H1 (cell line): ENCODE measurements around the gene HBS1L. TPM values are rescaled to one million over a fixed set of nuclear protein-coding genes. Genes with fewer than 3 reads are reported as not detected.

Experiments
- CTCF ChIA-PET: fragments of 300-600 bp; sonication (Branson Sonifier 250); formaldehyde crosslinking; loops from one replicate; lab custom pipeline; 2021; ENCODE audit not compliant: partially characterized antibody; lab: Charles Lee
- POLR2A ChIA-PET: fragments of 300-600 bp; sonication (Branson Sonifier 250); formaldehyde crosslinking; loops from one replicate; lab custom pipeline; 2021; ENCODE audit warnings: inconsistent platforms; ENCODE audit not compliant: partially characterized antibody; lab: Charles Lee
- DNase-seq, 2 experiments: peaks; one replicate each; pipeline versions ENCODE4 v3.0.0 to v3.0.0-alpha.2; 2010 to 2022; ENCODE audit warnings: low spot score in 2 of 2, low read depth in 1 of 2, mixed read lengths in 1 of 2
- FAIRE-seq: peaks from 2 replicates; lab custom pipeline; 2011; peaks lifted over from hg19 to GRCh38; lab: Jason Lieb, UNC
- H2AFZ ChIP-seq: 2 replicates; pipeline ENCODE4 v1.8.1; 2012; ENCODE audit warnings: low read length, inconsistent platforms
- H2AK5ac ChIP-seq: 2 replicates; pipeline ENCODE4 v1.6.1; 2013; ENCODE audit warnings: low read depth, low read length
- H2BK120ac ChIP-seq: replicated peaks from 2 replicates; pipeline ENCODE3; 2013; ENCODE audit warnings: low read depth, low read length, inconsistent platforms
- H2BK12ac ChIP-seq: 2 replicates; pipeline ENCODE4 v1.6.1; 2013; ENCODE audit warnings: low read depth, low read length
- H2BK15ac ChIP-seq: 2 replicates; pipeline ENCODE4 v1.6.1; 2013; ENCODE audit warnings: low read length
- H2BK20ac ChIP-seq: 2 replicates; pipeline ENCODE4 v1.6.1; 2013; ENCODE audit warnings: low read length
- H2BK5ac ChIP-seq: 2 replicates; pipeline ENCODE4 v1.6.1; 2013; ENCODE audit warnings: low read depth, low read length
- H3K14ac ChIP-seq: 2 replicates; pipeline ENCODE4 v1.6.1; 2013; ENCODE audit warnings: inconsistent platforms; ENCODE audit not compliant: insufficient read length
- H3K18ac ChIP-seq: 2 replicates; pipeline ENCODE4 v1.6.1; 2013; ENCODE audit warnings: low read length; ENCODE audit errors: extremely low read depth
- H3K23ac ChIP-seq: 2 replicates; pipeline ENCODE4 v1.6.1; 2013; ENCODE audit warnings: inconsistent platforms; ENCODE audit not compliant: insufficient read length
- H3K23me2 ChIP-seq: 2 replicates; pipeline ENCODE4 v1.6.1; 2013; ENCODE audit warnings: low read depth, low read length
- H3K27ac ChIP-seq: 2 replicates; pipeline ENCODE4 v1.6.1; 2011; ENCODE audit warnings: low read depth, low read length, inconsistent platforms
- H3K27me3 ChIP-seq, 4 experiments: replicated peaks in 1 of 4; 1 replicate in 1 of 4; 2 replicates in 3 of 4; pipeline versions ENCODE4 v1.6.1 to v1.8.1; 2011 to 2013; ENCODE audit warnings: low read length in 3 of 4, mild to moderate bottlenecking in 3 of 4, inconsistent platforms in 2 of 4, mixed read lengths in 2 of 4, moderate library complexity in 1 of 4; ENCODE audit not compliant: control insufficient read depth in 3 of 4, insufficient read depth in 3 of 4; ENCODE audit errors: extremely low read depth in 1 of 4
- H3K36me3 ChIP-seq, 4 experiments: 2 replicates each; pipeline versions ENCODE4 v1.6.1 to v1.8.1; 2011 to 2013; ENCODE audit warnings: mild to moderate bottlenecking in 4 of 4, low read length in 3 of 4, moderate library complexity in 2 of 4, control low read depth in 1 of 4, inconsistent platforms in 1 of 4; ENCODE audit not compliant: insufficient read depth in 4 of 4, control insufficient read depth in 2 of 4
- H3K4ac ChIP-seq: replicated peaks from 2 replicates; pipeline ENCODE3; 2013; ENCODE audit warnings: low read length, low read depth, mixed read lengths, inconsistent platforms; ENCODE audit not compliant: insufficient read length
- H3K4me1 ChIP-seq, 4 experiments: replicated peaks in 1 of 4; 1 replicate in 1 of 4; 2 replicates in 3 of 4; pipeline versions ENCODE4 v1.6.1 to v1.8.1; 2011 to 2013; ENCODE audit warnings: low read length in 3 of 4, inconsistent platforms in 2 of 4, mixed read lengths in 1 of 4; ENCODE audit not compliant: insufficient read depth in 4 of 4, control insufficient read depth in 3 of 4
- H3K4me2 ChIP-seq, 2 experiments: 2 replicates each; pipeline versions ENCODE4 v1.6.1 to v1.8.1; 2011 to 2013; ENCODE audit warnings: low read depth in 2 of 2, low read length in 2 of 2, control low read depth in 1 of 2, inconsistent platforms in 1 of 2, mild to moderate bottlenecking in 1 of 2; ENCODE audit not compliant: insufficient read depth in 1 of 2
- H3K4me3 ChIP-seq, 4 experiments: fragments of 200-600, 300-600 bp in 1 of 4; sonication (generic), shearing (Covaris generic), sonication (Bioruptor Twin) in 1 of 4; 2 replicates each; pipeline versions ENCODE4 v1.5.1 to v1.8.1; 2011 to 2016; ENCODE audit warnings: low read length in 4 of 4, low read depth in 3 of 4, control low read depth in 2 of 4, inconsistent platforms in 2 of 4, mild to moderate bottlenecking in 2 of 4, mixed read lengths in 1 of 4, moderate library complexity in 1 of 4; ENCODE audit not compliant: insufficient read depth in 2 of 4; ENCODE audit errors: extremely low read depth in 1 of 4
- H3K56ac ChIP-seq: replicated peaks from 2 replicates; pipeline ENCODE3; 2013; ENCODE audit warnings: low read depth, mild to moderate bottlenecking, mixed read lengths, low read length, inconsistent platforms; ENCODE audit not compliant: insufficient read length
- H3K79me1 ChIP-seq: 2 replicates; pipeline ENCODE4 v1.6.1; 2013; ENCODE audit warnings: low read depth, low read length, control low read depth
- H3K79me2 ChIP-seq, 2 experiments: 2 replicates each; pipeline versions ENCODE4 v1.6.1 to v1.8.1; 2012 to 2013; ENCODE audit warnings: low read length in 2 of 2, mild to moderate bottlenecking in 2 of 2, inconsistent platforms in 1 of 2; ENCODE audit not compliant: insufficient read depth in 2 of 2, control insufficient read depth in 1 of 2
- H3K9ac ChIP-seq, 4 experiments: replicated peaks in 1 of 4; 1 replicate in 1 of 4; 2 replicates in 3 of 4; pipeline versions ENCODE4 v1.6.1 to v1.8.1; 2011 to 2013; ENCODE audit warnings: low read depth in 3 of 4, low read length in 3 of 4, control low read depth in 2 of 4, mild to moderate bottlenecking in 2 of 4, moderate library complexity in 2 of 4, inconsistent platforms in 1 of 4; ENCODE audit errors: extremely low read depth in 1 of 4
- H3K9me3 ChIP-seq, 2 experiments: 2 replicates each; pipeline versions ENCODE4 v1.6.1 to v1.8.1; 2012 to 2013; ENCODE audit warnings: mild to moderate bottlenecking in 2 of 2, moderate library complexity in 2 of 2, control low read depth in 1 of 2, inconsistent platforms in 1 of 2, low read depth in 1 of 2, low read length in 1 of 2, mixed read lengths in 1 of 2; ENCODE audit not compliant: insufficient read depth in 2 of 2
- H4K20me1 ChIP-seq, 2 experiments: replicated peaks in 1 of 2; 2 replicates each; pipeline versions ENCODE3 to v1.8.1; 2011 to 2013; ENCODE audit warnings: inconsistent platforms in 2 of 2, low read length in 2 of 2, mild to moderate bottlenecking in 1 of 2; ENCODE audit not compliant: insufficient read depth in 2 of 2, control insufficient read depth in 1 of 2
- H4K5ac ChIP-seq: 2 replicates; pipeline ENCODE4 v1.6.1; 2013; ENCODE audit warnings: low read length, low read depth, mixed read lengths, inconsistent platforms; ENCODE audit not compliant: insufficient read length
- H4K8ac ChIP-seq: 2 replicates; pipeline ENCODE4 v1.8.0; 2013; ENCODE audit warnings: mild to moderate bottlenecking, moderate library complexity, low read length, inconsistent platforms; ENCODE audit not compliant: insufficient read depth; ENCODE audit errors: extremely low read depth
- H4K91ac ChIP-seq: replicated peaks from 2 replicates; pipeline ENCODE3; 2013; ENCODE audit warnings: low read length, mixed read lengths, inconsistent platforms; ENCODE audit not compliant: insufficient read length
- BCL11A ChIP-seq, 2 experiments: IDR thresholded peaks; one replicate each; pipeline ENCODE4 v1.6.1; 2011; ENCODE audit warnings: low read depth in 2 of 2, low read length in 2 of 2, mild to moderate bottlenecking in 2 of 2
- CEBPB ChIP-seq: IDR thresholded peaks from 2 replicates; pipeline ENCODE4 v1.6.1; 2012; ENCODE audit warnings: low read depth, low read length
- CHD1 ChIP-seq: IDR thresholded peaks from 2 replicates; pipeline ENCODE4 v1.6.1; 2012; ENCODE audit warnings: low read depth, low read length, improper control_type of control experiment
- CHD2 ChIP-seq: IDR thresholded peaks from 2 replicates; pipeline ENCODE4 v1.6.1; 2012; ENCODE audit warnings: low read length, improper control_type of control experiment
- E2F6 ChIP-seq: IDR thresholded peaks from 2 replicates; pipeline ENCODE4 v1.6.1; 2012; ENCODE audit warnings: inconsistent platforms
- JUN ChIP-seq: IDR thresholded peaks from 2 replicates; pipeline ENCODE4 v1.6.1; 2011; ENCODE audit warnings: low read depth, mild to moderate bottlenecking, improper control_type of control experiment, low read length
- JUND ChIP-seq: IDR thresholded peaks from 2 replicates; pipeline ENCODE4 v1.6.1; 2011; ENCODE audit warnings: mild to moderate bottlenecking, improper control_type of control experiment, low read length
- KDM1A ChIP-seq: fragments of 200-600, 300-600 bp; sonication (generic); IDR thresholded peaks from 2 replicates; pipeline ENCODE4 v1.7.1; 2016; ENCODE audit warnings: mild to moderate bottlenecking, low read length, borderline replicate concordance
- POLR2A ChIP-seq, 2 experiments: IDR thresholded peaks; 1 replicate in 1 of 2; 2 replicates in 1 of 2; pipeline ENCODE4 v1.6.1; 2011; ENCODE audit warnings: low read depth in 2 of 2, low read length in 2 of 2, mild to moderate bottlenecking in 2 of 2; ENCODE audit errors: control extremely low read depth in 1 of 2
- POLR2AphosphoS5 ChIP-seq: IDR thresholded peaks from 2 replicates; pipeline ENCODE4 v1.6.1; 2011; ENCODE audit warnings: low read depth, low read length
- SAP30 ChIP-seq: fragments of 300-600 bp; sonication (generic); IDR thresholded peaks from 2 replicates; pipeline ENCODE4 v1.7.1; 2012; ENCODE audit warnings: low read length, moderate library complexity, mild to moderate bottlenecking, inconsistent platforms; ENCODE audit not compliant: insufficient read depth, insufficient replicate concordance
- SIRT6 ChIP-seq: IDR thresholded peaks from one replicate; pipeline ENCODE4 v1.7.1; 2012; ENCODE audit warnings: low read length, inconsistent platforms
- SP2 ChIP-seq: IDR thresholded peaks from 2 replicates; pipeline ENCODE4 v1.6.1; 2012; ENCODE audit warnings: mild to moderate bottlenecking, low read length, inconsistent platforms
- SRF ChIP-seq: IDR thresholded peaks from 2 replicates; pipeline ENCODE4 v1.6.1; 2011; ENCODE audit warnings: mild to moderate bottlenecking, low read depth, low read length, moderate library complexity
- TAF7 ChIP-seq: optimal IDR thresholded peaks from 2 replicates; pipeline ENCODE3; 2011; ENCODE audit warnings: low read depth, mild to moderate bottlenecking, inconsistent platforms, low read length, moderate library complexity, borderline replicate concordance
- ZNF274 ChIP-seq: IDR thresholded peaks from 2 replicates; pipeline ENCODE4 v1.7.0; 2012; ENCODE audit warnings: low read length, borderline replicate concordance; ENCODE audit errors: extremely low read depth
- polyA plus RNA-seq, 7 experiments: library from polyadenylated mRNA; depleted of rRNA in 3 of 7; stranded (reverse) in 5 of 7; unstranded in 2 of 7; fragments of >200 nt in 5 of 7; fragments of 200-250 nt in 2 of 7; gene quantifications; 1 replicate in 5 of 7; 2 replicates in 1 of 7; 4 replicates in 1 of 7; pipeline versions ENCODE4 v1.2.1 to v1.2.3, GENCODE V29; 2011 to 2013; ENCODE audit warnings: missing spikeins in 2 of 7, mixed read lengths in 2 of 7
- total RNA-seq: library from RNA; stranded (reverse); fragmentation: NEBNext Ultra II Directional; extraction: Animal tissue kit (Norgen Biotek cat#: 25700); gene quantifications from 2 replicates; pipeline ENCODE4 v1.2.1, GENCODE V29; 2021

The HBS1L gene
- total and polyA plus RNA-seq, 2 of the 8 experiments (the other 6 are each of a cell fraction or from before 2014, with no cell fraction given) = 28.1 to 97.1 TPM

- H2BK12ac ChIP-seq = no peak overlapping the region
- H3K23me2 ChIP-seq = no peaks in the 10 kb centered on the region
- no peak overlapping the region for H3K4me3 ChIP-seq
- H3K79me1 ChIP-seq = no peaks in the 10 kb centered on the region
- no peak overlapping the region for H4K91ac ChIP-seq
- H4K5ac ChIP-seq = no peak overlapping the region
- H3K27me3 ChIP-seq = no peaks in the 10 kb centered on the region
- POLR2A ChIA-PET = no interaction called here
- H2AK5ac ChIP-seq = no peak overlapping the region
- H2BK120ac ChIP-seq = no peak overlapping the region
- no peak overlapping the region for H2AFZ ChIP-seq
- no peaks in the 10 kb centered on the region for H3K4me1 ChIP-seq
- CTCF ChIA-PET = interaction anchor here (0.6 to 2.1 kb wide), 4 partner anchors 10 to 23 kb away, joined by 3 to 7 read pairs (median 4); partner anchors contain the start of gene ALDH8A1
- no peak overlapping the region for H3K14ac ChIP-seq
- FAIRE-seq (no peak), DNase-seq (no peak)
- peaks cover 0 to 9% (median 2%) of the 10 kb centered on the region in 4 experiments; a peak in 2 of 8 replicates for H3K36me3 ChIP-seq
- H4K20me1 ChIP-seq = no peaks in the 10 kb centered on the region
- no peak overlapping the region for H3K56ac ChIP-seq
- no peak overlapping the region for H3K4me2 ChIP-seq
- no peak overlapping the region for H2BK20ac ChIP-seq
- H2BK5ac ChIP-seq = no peak overlapping the region
- H3K18ac ChIP-seq = no peak overlapping the region
- H4K8ac ChIP-seq = no peak overlapping the region
- H2BK15ac ChIP-seq = no peak overlapping the region
- H3K79me2 ChIP-seq = no peaks in the 10 kb centered on the region
- H3K23ac ChIP-seq = no peak overlapping the region
- no peak overlapping the region for H3K27ac ChIP-seq
- no peak overlapping the region for H3K9ac ChIP-seq
- no peak overlapping the region for H3K4ac ChIP-seq
- H3K9me3 ChIP-seq = 0 out of 4 replicates have a peak, but pooled peaks cover 0 to 2% of the 10 kb centered on the region in 2 experiments
- TF ChIP-seq BCL11A (IDR thresholded peaks at IDR 0.05; ENCODE audit: low read depth in 2 of 2, low read length in 2 of 2) (no peak), CHD1 (no peak), JUND (no peak), SRF (no peak), CEBPB (no peak), POLR2A (IDR thresholded peaks at IDR 0.05; ENCODE audit: control extremely low read depth in 1 of 2, low read depth in 2 of 2, low read length in 2 of 2) (no peak), CHD2 (no peak), E2F6 (no peak), JUN (no peak), SP2 (no peak), SIRT6 (no peak), SAP30 (no peak), ZNF274 (no peak), KDM1A (no peak), TAF7 (no peak), POLR2AphosphoS5 (no peak)
Observed at GRCh38 chr6:134959603-134960002, 95.0 kb downstream of the HBS1L start.
